Right lobe of liver (tissue), 6 donors: ENCODE data around the gene SLC13A1. TPM values are rescaled to one million over a fixed set of nuclear protein-coding genes. Genes with fewer than 3 reads are reported as not detected.

Experiments used
- ATAC-seq, 4 donors: fragments of 200-7000 bp; cut with Tn5 transposase; one replicate each; pipeline ENCODE4 v1.9.1; 2020; ENCODE audit warnings: mild to moderate bottlenecking in 4 of 4, moderate library complexity in 4 of 4
- DNase-seq, 3 donors: peaks; one replicate each; pipeline ENCODE4 v3.0.0-alpha.2; 2020
- H3K27ac ChIP-seq, 3 donors: fragments of 200-600 bp; one replicate each; pipeline ENCODE4 v1.8.0; 2022
- H3K27me3 ChIP-seq, 2 donors: fragments of 200-600 bp; one replicate each; pipeline ENCODE4 v1.8.0; 2022
- H3K36me3 ChIP-seq, 4 donors: fragments of 200-600 bp; sonication (generic) in 1 of 4; one replicate each; pipeline versions ENCODE4 v1.5.1 to v1.8.0; 2017 to 2022; ENCODE audit warnings: control low read depth in 1 of 4
- H3K4me1 ChIP-seq, 4 donors: fragments of 200-600 bp; sonication (generic) in 1 of 4; one replicate each; pipeline versions ENCODE4 v1.5.1 to v1.8.0; 2017 to 2022; ENCODE audit warnings: control low read depth in 1 of 4
- H3K4me3 ChIP-seq, 3 donors: fragments of 200-600 bp; one replicate each; pipeline ENCODE4 v1.8.0; 2022
- H3K9me3 ChIP-seq, 4 donors: fragments of 200-600 bp; sonication (generic) in 1 of 4; one replicate each; pipeline versions ENCODE4 v1.5.1 to v1.8.0; 2017 to 2022; ENCODE audit warnings: control low read depth in 1 of 4
- CTCF ChIP-seq, 4 donors: fragments of 200-600 bp in 3 of 4; fragments of 450-650 bp in 1 of 4; IDR thresholded peaks; one replicate each; pipeline versions ENCODE4 v1.5.1 to v1.8.0; 2016 to 2022; ENCODE audit warnings: antibody characterized with exemption in 4 of 4, mild to moderate bottlenecking in 2 of 4
- POLR2A ChIP-seq: fragments of 450-650 bp; IDR thresholded peaks from one replicate; pipeline ENCODE4 v1.6.1; 2017; ENCODE audit warnings: antibody characterized with exemption, mild to moderate bottlenecking
- WGBS: methylation state at CpG from one replicate; pipeline ENCODE4 v1.1.6; 2018; ENCODE audit warnings: low coverage, low lambda C conversion rate; ENCODE audit not compliant: insufficient coverage; ENCODE audit errors: missing lambda C conversion rate; 5-methylcytosine and 5-hydroxymethylcytosine counted together
- intact Hi-C, 2 donors: fragments of 100-400 bp; cut with DNase I; formaldehyde crosslinking; loops; one replicate each; pipeline versions ENCODE4 v1.11.2 to v1.14.1; 2022
- total RNA-seq, 6 experiments: library from RNA; depleted of rRNA in 2 of 6; stranded (reverse); fragments of >200 nt in 2 of 6; fragmentation: NEBNext Ultra II Directional in 3 of 6; extraction: Animal tissue kit (Norgen Biotek cat#: 25700) in 3 of 6; gene quantifications; one replicate each; pipeline versions ENCODE4 v1.1.0 to v1.2.4, GENCODE V29; 2016 to 2023
- donor health status: DM: no; HTN: yes; CAD: no.
- donor health status: DM: no; HTN: no; CAD: no.
- donor health status: DM: no; HTN: no; CAD: no.
- donor health status: DM: no; HTN: yes; CAD: no.
- donor health status: DM: no; HTN: yes; CAD: no.

SLC13A1 gene
- total RNA-seq, 6 experiments from 2014 or later: not detected

GRCh38 chr7:123170333-123171246 is 29.2 kb downstream of the SLC13A1 start:
- intact Hi-C loops: no loop called here
- no peak for DNase-seq
- H3K27me3 ChIP-seq: no peaks in the 10 kb centered on the region
- no peak overlapping the region for H3K27ac ChIP-seq
- 74% methylated on average over 13 of the region's 15 CpGs for WGBS
- TF ChIP-seq POLR2A (no peak), CTCF (IDR thresholded peaks at IDR 0.05) (no peak)
- H3K36me3 ChIP-seq: no peaks in the 10 kb centered on the region
- no peak overlapping the region for H3K4me3 ChIP-seq
- no peaks in the 10 kb centered on the region for H3K4me1 ChIP-seq
- no peak for ATAC-seq
- H3K9me3 ChIP-seq: no peaks in the 10 kb centered on the region

- Histone ChIP-seq H3K36me3 (no peaks in the 10 kb centered on the region), H3K4me1 (no peaks in the 10 kb centered on the region), H3K4me3 (no peak overlapping the region), H3K27me3 (no peaks in the 10 kb centered on the region), H3K9me3 (no peaks in the 10 kb centered on the region), H3K27ac (no peak overlapping the region)
- TF ChIP-seq POLR2A (no peak), CTCF (IDR thresholded peaks at IDR 0.05) (no peak)
- ATAC-seq (no peak), DNase-seq (no peak)
- WGBS: 54% methylated on average over 6 of the region's 8 CpGs
- intact Hi-C loops: no loop called here
Measured at GRCh38 chr7:123169065-123169464, 30.7 kb downstream of the SLC13A1 start.

GRCh38 chr7:123157606-123158005 is 42.2 kb downstream of the SLC13A1 start:
- ATAC-seq (no peak), DNase-seq (no peak)
- intact Hi-C loops: no loop called here
- Histone ChIP-seq H3K27ac (no peak overlapping the region), H3K9me3 (no peaks in the 10 kb centered on the region), H3K4me1 (no peaks in the 10 kb centered on the region), H3K36me3 (no peaks in the 10 kb centered on the region), H3K27me3 (no peaks in the 10 kb centered on the region), H3K4me3 (no peak overlapping the region)
- no peak for TF ChIP-seq POLR2A
- TF ChIP-seq CTCF (IDR thresholded peaks at IDR 0.05): no peak

GRCh38 chr7:123155571-123155970 is 44.2 kb downstream of the SLC13A1 start:
- TF ChIP-seq CTCF (IDR thresholded peaks at IDR 0.05) (no peak), POLR2A (no peak)
- WGBS: 68% methylated on average over 7 of the region's 7 CpGs
- ATAC-seq (no peak), DNase-seq (no peak)
- Histone ChIP-seq H3K27me3 (no peaks in the 10 kb centered on the region), H3K4me1 (no peaks in the 10 kb centered on the region), H3K4me3 (no peak overlapping the region), H3K9me3 (no peaks in the 10 kb centered on the region), H3K36me3 (no peaks in the 10 kb centered on the region), H3K27ac (no peak overlapping the region)
- intact Hi-C loops: no loop called here
